ENCODE data around the gene GGTLC3.
"Not testable (repeated sequence)": the region's sequence is repeated elsewhere in the genome, so short reads cannot be mapped to it uniquely, and the experiment has no call there.

Gene GGTLC3

GRCh38 chr22:18518061-18518460 lies at the start of gene GGTLC3:
TSS of gene GGTLC3 (minus strand) at chr22:18518161. CDS start at chr22:18517897, 264 bp downstream.
- DNase-seq, result not testable (repeated sequence)

- DNase-seq, result not testable (repeated sequence)
Observed at GRCh38 chr22:18560099-18560974, 42.4 kb upstream of the GGTLC3 start.

- DNase-seq, result not testable (repeated sequence)
Observed at GRCh38 chr22:18558939-18559338, 41.0 kb upstream of the GGTLC3 start.

- not testable (repeated sequence) for DNase-seq
Observed at GRCh38 chr22:18558516-18558915, 40.6 kb upstream of the GGTLC3 start.

- DNase-seq, result not testable (repeated sequence)
Observed at GRCh38 chr22:18554280-18555256, 36.6 kb upstream of the GGTLC3 start.

GRCh38 chr22:18552839-18553597 lies 35.1 kb upstream of the GGTLC3 start:
- DNase-seq, result not testable (repeated sequence)

GRCh38 chr22:18551046-18551445 lies 33.1 kb upstream of the GGTLC3 start:
- DNase-seq, result not testable (repeated sequence)

GRCh38 chr22:18549458-18550179 lies 31.7 kb upstream of the GGTLC3 start:
- not testable (repeated sequence) for DNase-seq

- DNase-seq, result not testable (repeated sequence)
Observed at GRCh38 chr22:18544615-18545014, 26.7 kb upstream of the GGTLC3 start.

- DNase-seq, result not testable (repeated sequence)
Observed at GRCh38 chr22:18543400-18543799, 25.4 kb upstream of the GGTLC3 start.

GRCh38 chr22:18539994-18540393 lies 22.0 kb upstream of the GGTLC3 start:
- DNase-seq, result not testable (repeated sequence)

GRCh38 chr22:18534315-18534714 lies 16.4 kb upstream of the GGTLC3 start:
- not testable (repeated sequence) for DNase-seq

- not testable (repeated sequence) for DNase-seq
Observed at GRCh38 chr22:18533633-18534032, 15.7 kb upstream of the GGTLC3 start.

GRCh38 chr22:18529416-18530145 lies 11.6 kb upstream of the GGTLC3 start:
- DNase-seq, result not testable (repeated sequence)

GRCh38 chr22:18528597-18529415 lies 10.8 kb upstream of the GGTLC3 start:
- not testable (repeated sequence) for DNase-seq

- not testable (repeated sequence) for DNase-seq
Observed at GRCh38 chr22:18527752-18528596, 10.0 kb upstream of the GGTLC3 start, which contains the start of gene TMEM191B. TSS of gene TMEM191B (plus strand) at chr22:18527802. CDS start at chr22:18527981, 179 bp downstream.

GRCh38 chr22:18523328-18523727 lies 5.4 kb upstream of the GGTLC3 start:
- DNase-seq, result not testable (repeated sequence)

GRCh38 chr22:18522762-18523161 lies 4.8 kb upstream of the GGTLC3 start:
- DNase-seq, result not testable (repeated sequence)

- DNase-seq, result not testable (repeated sequence)
Observed at GRCh38 chr22:18513454-18513853, 4.5 kb downstream of the GGTLC3 start.
